Fibroblast of skin of left quadriceps (primary cell): Measurements from ENCODE around the gene DNAH3.
"Not testable (repeated sequence)": the region's sequence is repeated elsewhere in the genome, so short reads cannot be mapped to it uniquely, and the experiment has no call there.

ENCODE experiments used
- DNase-seq, 2 experiments: peaks; one replicate each; pipeline ENCODE4 v3.0.0-alpha.2; 2013; ENCODE audit warnings: low read depth in 2 of 2

The DNAH3 gene

GRCh38 chr16:20997147-20997546 is 153.5 kb downstream of the DNAH3 start:
- DNase-seq, result no peak

DNA sequence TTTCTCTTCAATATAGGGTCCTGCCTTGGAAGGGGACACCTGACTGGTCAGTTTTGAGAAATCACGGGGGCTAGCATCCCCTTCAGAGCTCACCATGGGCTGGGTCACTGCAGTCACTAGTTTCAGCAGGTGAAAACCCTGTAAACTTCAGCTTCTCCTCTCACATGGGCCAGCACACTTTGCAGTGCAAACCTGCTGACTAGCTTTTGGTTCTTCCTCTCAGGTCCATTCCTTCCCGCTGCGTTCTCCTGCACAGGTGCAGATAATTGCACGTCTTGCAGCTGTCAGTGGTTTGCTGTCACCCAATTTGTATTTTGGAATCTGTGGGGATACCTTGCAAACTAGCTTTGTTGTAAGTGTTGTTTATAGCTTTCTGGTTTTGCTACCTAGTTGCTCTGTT is 154.9 kb downstream of the DNAH3 start:
- no peak for DNase-seq

DNA sequence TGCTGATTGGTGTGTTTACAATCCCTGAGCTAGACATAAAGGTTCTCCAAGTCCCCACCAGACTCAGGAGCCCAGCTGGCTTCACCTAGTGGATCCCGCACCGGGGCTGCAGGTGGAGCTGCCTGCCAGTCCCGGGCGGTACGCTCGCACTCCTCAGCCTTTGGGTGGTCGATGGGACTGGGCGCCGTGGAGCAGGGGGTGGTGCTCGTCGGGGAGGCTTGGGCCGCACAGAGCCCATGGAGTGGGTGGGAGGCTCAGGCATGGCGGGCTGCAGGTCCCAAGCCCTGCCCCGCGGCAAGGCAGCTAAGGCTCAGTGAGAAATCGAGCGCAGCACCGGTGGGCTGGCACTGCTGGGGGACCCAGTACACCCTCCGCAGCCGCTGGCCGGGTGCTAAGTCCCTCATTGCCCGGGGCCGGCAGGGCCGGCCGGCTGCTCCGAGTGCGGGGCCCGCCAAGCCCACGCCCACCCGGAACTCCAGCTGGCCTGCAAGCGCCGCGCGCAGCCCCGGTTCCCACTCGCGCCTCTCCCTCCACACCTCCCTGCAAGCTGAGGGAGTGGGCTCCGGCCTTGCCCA is 161.1 kb downstream of the DNAH3 start:
- DNase-seq, result not testable (repeated sequence)

GRCh38 chr16:20987049-20987448 is 163.6 kb downstream of the DNAH3 start:
- no peak for DNase-seq

DNA sequence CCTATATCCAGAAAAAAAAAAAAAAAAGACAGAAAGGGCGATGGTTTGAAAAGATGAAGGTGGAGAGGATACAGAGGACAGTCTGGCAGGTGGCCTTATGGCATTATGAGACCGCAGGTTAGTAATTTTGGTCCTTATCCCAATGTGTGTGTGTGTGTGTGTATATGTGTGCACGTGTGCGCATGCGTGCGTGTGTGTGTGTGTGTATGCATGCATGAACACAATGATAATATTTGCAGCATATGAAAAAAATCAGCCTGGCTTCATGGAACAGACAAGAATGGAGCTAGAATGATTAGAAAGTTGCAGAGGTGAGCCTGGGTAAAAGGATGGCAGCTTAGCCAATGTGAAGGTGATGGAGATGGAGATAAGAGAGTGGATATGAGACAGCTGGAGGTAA is 166.6 kb downstream of the DNAH3 start:
- no peak for DNase-seq

DNA sequence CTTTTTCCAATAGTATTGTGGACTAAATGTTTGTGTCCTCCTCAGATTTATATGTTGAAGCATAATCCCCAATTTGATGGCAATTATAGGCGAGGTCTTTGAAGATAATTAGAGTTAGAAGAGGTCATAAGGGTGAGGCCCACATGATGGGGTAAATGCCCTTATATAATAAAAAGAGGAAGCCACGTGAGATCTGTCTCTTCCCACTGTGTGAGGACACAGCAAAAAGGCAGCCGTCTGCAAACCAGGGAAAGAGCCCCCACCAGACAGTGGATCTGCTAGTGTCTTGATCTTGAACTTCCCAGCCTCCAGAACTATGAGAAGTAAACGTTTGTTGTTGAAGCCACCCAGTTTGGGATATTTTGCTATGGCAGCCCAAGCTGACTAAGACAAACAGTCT is 174.1 kb downstream of the DNAH3 start:
- no peak for DNase-seq

DNA sequence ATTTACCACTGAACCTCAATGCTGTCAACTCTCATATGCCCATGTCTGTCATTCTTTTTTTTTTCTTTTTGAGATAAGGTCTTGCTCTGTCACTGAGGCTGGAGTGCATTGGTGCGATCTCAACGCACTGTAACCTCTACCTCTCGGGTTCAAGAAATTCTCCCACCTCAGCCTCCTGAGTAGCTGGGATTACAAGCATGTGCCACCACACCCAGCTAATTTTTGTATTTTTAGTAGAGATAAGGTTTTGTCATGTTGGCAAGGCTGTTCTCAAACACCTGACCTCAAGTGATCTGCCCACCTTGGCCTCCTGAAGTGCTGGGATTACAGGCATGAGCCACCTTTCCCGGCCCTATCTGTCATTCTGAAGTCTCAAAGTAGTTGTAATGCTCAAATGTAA is 177.4 kb downstream of the DNAH3 start:
- not testable (repeated sequence) for DNase-seq

GRCh38 chr16:20971401-20971800 is 179.2 kb downstream of the DNAH3 start:
- DNase-seq, result no peak

DNA sequence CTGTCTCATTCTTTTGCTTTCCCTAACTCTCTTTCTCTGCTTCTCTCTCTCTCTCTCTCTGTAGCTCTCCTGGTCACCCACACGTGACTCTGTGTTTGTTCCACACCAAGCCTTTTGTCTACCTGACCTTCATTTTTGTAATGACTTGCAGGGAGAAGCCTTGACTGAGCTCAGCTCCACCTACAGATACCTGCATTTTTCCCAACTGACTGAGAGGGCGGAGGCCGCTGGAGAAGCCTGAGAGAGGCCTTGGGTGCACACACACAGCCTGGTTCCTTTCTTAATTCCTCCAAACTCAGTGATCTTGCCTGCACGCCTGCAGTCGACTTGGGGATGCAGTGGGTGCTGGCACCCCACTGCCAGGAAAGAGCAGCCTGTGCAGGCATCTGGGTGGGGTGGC is 181.3 kb downstream of the DNAH3 start:
- no peak for DNase-seq

GRCh38 chr16:20968765-20969164 is 181.9 kb downstream of the DNAH3 start:
- no peak for DNase-seq

DNA sequence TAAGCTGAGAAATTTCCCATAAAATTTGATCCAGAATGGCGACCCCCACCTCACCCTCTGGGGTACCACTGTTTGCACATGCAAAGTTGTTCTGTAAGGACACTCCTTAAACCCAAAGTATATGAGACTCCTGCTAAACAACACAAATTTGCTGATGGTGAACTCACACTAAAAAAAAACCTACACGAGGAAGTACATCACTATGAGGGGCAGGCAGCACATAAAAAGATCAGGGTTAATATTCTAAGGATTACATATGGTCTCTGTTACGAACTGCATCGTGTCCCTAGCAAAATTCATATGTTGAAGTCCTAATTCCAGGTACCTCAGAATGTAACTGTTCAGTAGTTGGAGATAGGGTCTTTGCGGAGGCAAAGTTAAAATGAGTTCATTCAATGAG is 189.7 kb downstream of the DNAH3 start:
- no peak for DNase-seq

GRCh38 chr16:20957153-20957552 is 193.5 kb downstream of the DNAH3 start:
- DNase-seq, result no peak

DNA sequence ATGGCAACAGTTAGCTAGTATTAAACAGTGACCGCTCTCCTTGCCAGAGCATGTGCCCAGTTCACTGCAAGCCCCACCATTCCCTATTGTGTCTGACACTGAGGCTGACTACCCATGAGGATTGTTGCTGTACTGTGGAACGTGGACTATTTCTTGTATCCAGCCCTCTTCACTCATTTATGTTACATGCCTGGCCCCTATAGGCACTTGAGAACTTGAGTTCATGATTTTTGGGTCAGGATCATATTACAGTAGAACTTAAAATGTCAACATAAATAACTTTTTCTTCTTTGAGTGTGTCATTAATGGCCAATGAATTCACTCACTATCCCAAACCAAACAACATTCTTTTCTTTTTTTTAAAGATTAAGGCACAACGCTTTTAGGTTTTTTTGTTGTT is 194.3 kb downstream of the DNAH3 start:
- DNase-seq, result peak; percentile 10 to 23

GRCh38 chr16:20954574-20954973 is 196.1 kb downstream of the DNAH3 start:
- no peak for DNase-seq

DNA sequence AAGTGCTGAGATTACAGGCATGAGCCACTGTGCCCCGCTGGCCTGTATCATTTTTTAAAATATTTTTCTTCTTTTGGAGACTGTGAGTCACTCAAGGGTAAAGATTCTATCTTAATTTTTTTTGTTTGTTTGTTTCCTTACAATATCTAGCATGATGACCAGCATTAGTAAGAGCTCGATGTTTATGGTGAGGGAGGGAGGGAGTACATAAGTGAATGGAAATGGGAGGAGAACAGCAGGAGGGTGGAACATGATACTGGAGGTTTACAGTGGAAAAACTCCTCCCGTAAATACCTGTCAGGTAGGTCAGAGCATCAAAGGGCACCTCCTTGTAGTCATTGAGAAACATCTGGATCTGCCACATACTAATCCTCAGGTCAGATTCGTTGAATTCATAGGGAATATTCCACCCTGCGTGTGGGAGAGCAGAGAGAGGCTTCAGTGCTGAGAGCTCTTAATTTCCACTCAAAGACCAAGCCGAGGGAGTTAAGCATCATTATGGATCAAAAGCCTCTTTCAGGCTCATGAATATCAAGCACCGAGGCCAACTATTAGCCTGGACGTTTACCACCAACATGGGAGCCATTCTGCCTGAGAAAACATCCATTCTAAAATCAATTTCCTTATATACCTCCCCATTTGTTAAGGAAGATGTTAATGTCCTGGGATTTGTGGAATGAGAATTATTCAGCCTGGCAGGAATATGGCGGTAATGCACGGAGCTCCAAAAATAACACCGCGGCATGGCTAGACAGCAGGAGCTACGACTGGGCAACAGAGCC is 198.3 kb downstream of the DNAH3 start:
- no peak for DNase-seq

GRCh38 chr16:20950294-20950693 is 200.4 kb downstream of the DNAH3 start:
- no peak for DNase-seq

GRCh38 chr16:20949660-20950059 is 201.0 kb downstream of the DNAH3 start:
- DNase-seq, result no peak

GRCh38 chr16:20948444-20948843 is 202.2 kb downstream of the DNAH3 start:
- DNase-seq, result no peak

GRCh38 chr16:20946015-20946629 is 204.5 kb downstream of the DNAH3 start:
- DNase-seq, result no peak

- not testable (repeated sequence) for DNase-seq
These were observed 205.1 kb downstream of the DNAH3 start for GRCh38 chr16:20945575-20945875.

- peak in 1 of 2 experiments; percentile 27 for DNase-seq
These were observed 205.6 kb downstream of the DNAH3 start for GRCh38 chr16:20944861-20945574.

DNA sequence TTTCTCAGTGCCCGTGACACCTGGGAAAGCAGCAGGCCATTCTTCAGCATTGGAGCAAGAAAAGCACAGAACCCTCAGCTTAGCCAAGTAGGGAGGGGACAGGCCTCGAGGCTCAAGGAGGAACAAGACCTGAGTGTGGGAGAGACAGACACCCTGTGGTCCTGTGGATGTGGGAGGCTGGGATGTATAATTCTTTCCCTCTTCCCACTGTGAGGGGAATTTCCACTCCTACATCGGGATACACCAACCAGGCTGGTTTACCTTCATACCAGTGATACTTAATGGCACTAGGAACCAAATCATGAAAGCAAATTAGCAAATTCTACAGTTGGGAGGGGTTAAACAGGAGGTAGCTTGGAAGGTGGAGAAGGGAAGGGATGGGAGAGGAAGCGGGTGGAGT is 208.4 kb downstream of the DNAH3 start:
- no peak for DNase-seq

DNA sequence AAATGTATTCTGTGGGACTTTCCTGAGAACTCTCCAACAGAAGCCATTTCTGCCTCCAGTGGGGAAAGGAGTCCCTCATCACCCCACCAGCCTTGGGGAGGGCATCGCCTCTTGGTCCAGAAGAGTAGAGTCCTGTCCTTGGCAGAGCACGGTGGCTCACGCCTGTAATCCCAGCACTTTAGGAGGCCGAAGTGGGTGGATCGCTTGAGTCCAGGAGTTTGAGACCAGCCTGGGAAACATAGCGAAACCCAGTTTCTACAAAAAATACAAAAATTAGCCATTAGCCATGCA is 209.1 kb downstream of the DNAH3 start:
- DNase-seq, result no peak
